ENCODE measurements around the gene FARP1.
"Not testable (repeated sequence)": the region's sequence is repeated elsewhere in the genome, so short reads cannot be mapped to it uniquely, and the experiment has no call there.

Gene FARP1

GRCh38 chr13:98342953-98343352, 200.1 kb downstream of the FARP1 start:
- no peak for DNase-seq

GRCh38 chr13:98343461-98343860, 200.6 kb downstream of the FARP1 start:
- no peak for DNase-seq

GRCh38 chr13:98344392-98344791, 201.5 kb downstream of the FARP1 start:
- DNase-seq = no peak

GRCh38 chr13:98345107-98345935, 202.4 kb downstream of the FARP1 start:
- DNase-seq = no peak

- no peak for DNase-seq
These were observed 204.2 kb downstream of the FARP1 start for GRCh38 chr13:98346904-98347636.

GRCh38 chr13:98347756-98348155, 204.9 kb downstream of the FARP1 start:
- DNase-seq = no peak

- DNase-seq = no peak
These were observed 205.7 kb downstream of the FARP1 start for GRCh38 chr13:98348466-98349200.

GRCh38 chr13:98349731-98350305, 206.9 kb downstream of the FARP1 start:
- DNase-seq = no peak

GRCh38 chr13:98350746-98351330, 207.9 kb downstream of the FARP1 start:
- DNase-seq = no peak

GRCh38 chr13:98351636-98352035, 208.7 kb downstream of the FARP1 start:
- no peak for DNase-seq

GRCh38 chr13:98352226-98352625, 209.3 kb downstream of the FARP1 start:
- DNase-seq = no peak

GRCh38 chr13:98353750-98354149, 210.9 kb downstream of the FARP1 start:
- DNase-seq = no peak

- DNase-seq = no peak
These were observed 216.0 kb downstream of the FARP1 start for GRCh38 chr13:98358937-98359336.

- DNase-seq = no peak
These were observed 217.7 kb downstream of the FARP1 start for GRCh38 chr13:98360545-98360944.

GRCh38 chr13:98363326-98363725, 220.4 kb downstream of the FARP1 start:
- DNase-seq = no peak

- DNase-seq = no peak
These were observed 221.3 kb downstream of the FARP1 start for GRCh38 chr13:98364179-98364578.

- DNase-seq = no peak
These were observed 221.8 kb downstream of the FARP1 start for GRCh38 chr13:98364647-98365046.

- no peak for DNase-seq
These were observed 222.4 kb downstream of the FARP1 start for GRCh38 chr13:98365302-98365701.

- no peak for DNase-seq
These were observed 223.1 kb downstream of the FARP1 start for GRCh38 chr13:98366010-98366409.

- no peak for DNase-seq
These were observed 223.5 kb downstream of the FARP1 start for GRCh38 chr13:98366443-98366842.

- no peak for DNase-seq
These were observed 224.1 kb downstream of the FARP1 start for GRCh38 chr13:98366959-98367358.

GRCh38 chr13:98368019-98368418, 225.1 kb downstream of the FARP1 start:
- no peak for DNase-seq

GRCh38 chr13:98369520-98369919, 226.6 kb downstream of the FARP1 start:
- DNase-seq = not testable (repeated sequence)
